ENCODE data around the gene TRABD2B. TPM values are rescaled to one million over a fixed set of nuclear protein-coding genes. Genes with fewer than 3 reads are reported as not detected.

Gene TRABD2B
- total RNA-seq, 1 donor from 2014 or later, result 11.2 TPM

- DNase-seq (ENCODE audit: low spot score), result no peak
Measured at GRCh38 chr1:47993416-47993740, 3.8 kb downstream of the TRABD2B start.

DNA sequence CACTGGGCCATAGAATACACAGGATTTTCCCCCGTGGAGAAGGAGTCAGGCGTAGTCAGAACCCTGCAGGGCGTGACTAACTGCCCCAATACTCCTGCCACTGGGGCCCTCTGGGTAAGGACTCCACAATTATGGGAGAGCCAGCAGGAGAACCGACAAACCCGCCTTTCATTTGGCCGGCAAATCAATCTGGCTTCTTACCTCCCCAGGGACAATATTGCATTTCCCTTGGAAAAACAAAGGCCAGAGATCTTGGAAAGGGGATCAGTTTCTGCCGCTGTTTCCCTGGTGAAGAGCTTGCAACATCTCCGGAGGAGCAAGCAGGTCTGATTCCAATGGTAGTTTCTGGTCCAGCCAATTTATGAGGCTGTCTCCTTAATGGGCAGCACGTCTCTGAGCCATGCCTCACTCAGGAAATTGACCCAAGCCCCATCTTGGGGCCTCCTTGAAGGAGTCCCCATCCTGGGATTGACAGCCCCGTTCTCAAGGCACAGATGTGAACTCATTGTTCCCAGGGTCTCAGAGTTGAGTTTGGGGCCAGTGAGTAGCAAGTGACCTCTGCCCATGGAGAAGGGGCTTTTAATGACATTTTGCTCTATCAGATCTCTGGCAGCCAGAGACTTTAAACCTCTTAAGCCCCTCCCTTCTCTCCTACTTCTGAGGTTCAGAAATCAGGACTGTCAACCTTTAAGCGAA, 4.3 kb downstream of the TRABD2B start:
- DNase-seq (ENCODE audit: low spot score), result no peak

- no peak for DNase-seq (ENCODE audit: low spot score)
Measured at GRCh38 chr1:47991673-47992072, 5.5 kb downstream of the TRABD2B start.

DNA sequence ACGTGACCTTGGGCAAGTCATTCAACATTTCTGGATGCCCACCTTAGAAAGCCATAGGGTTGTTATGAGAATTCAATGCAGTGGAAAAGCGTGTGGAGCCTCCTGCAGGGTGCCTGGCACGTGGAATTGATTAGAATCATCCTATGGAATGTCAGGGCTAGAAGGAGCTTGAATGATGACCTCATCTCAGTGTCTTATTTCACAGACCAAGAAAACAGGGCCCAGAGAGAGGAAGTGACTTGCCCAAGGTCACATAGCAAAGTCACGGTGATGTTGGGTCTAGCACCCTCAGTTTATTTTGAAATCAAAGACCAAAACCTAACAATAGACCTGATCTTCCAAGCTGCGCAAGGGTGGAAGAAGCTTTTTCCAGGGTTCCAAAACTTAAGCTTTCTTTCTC, 6.0 kb downstream of the TRABD2B start:
- DNase-seq (ENCODE audit: low spot score), result no peak

GRCh38 chr1:47990286-47990685, 6.9 kb downstream of the TRABD2B start:
- DNase-seq (ENCODE audit: low spot score), result no peak

DNA sequence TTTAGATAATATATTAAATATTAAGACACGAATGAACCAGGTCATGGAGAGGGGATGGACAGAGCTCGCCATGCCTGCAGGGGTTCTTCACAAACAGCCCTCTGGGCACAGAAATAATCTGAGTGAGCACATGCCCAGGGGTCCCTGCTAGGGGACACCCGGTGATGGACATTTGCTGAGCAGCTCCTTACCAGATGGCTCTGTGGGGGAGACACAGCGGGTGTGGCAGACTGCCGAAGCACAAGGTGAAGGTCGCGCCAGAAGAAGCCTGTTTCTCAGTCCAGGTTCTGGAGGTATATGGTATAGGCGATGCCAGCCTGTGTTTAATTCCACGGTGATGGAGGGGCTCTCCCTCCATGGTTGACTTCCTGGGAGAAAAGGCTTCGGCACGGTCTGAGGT, 9.6 kb downstream of the TRABD2B start:
- DNase-seq (ENCODE audit: low spot score), result no peak

GRCh38 chr1:47986761-47987200, 10.4 kb downstream of the TRABD2B start:
- DNase-seq (ENCODE audit: low spot score), result peak; percentile 59

GRCh38 chr1:47985018-47985417, 12.2 kb downstream of the TRABD2B start:
- DNase-seq (ENCODE audit: low spot score), result no peak

- DNase-seq (ENCODE audit: low spot score), result no peak
Measured at GRCh38 chr1:47984175-47984789, 12.9 kb downstream of the TRABD2B start.

GRCh38 chr1:47983691-47984090, 13.5 kb downstream of the TRABD2B start:
- no peak for DNase-seq (ENCODE audit: low spot score)

DNA sequence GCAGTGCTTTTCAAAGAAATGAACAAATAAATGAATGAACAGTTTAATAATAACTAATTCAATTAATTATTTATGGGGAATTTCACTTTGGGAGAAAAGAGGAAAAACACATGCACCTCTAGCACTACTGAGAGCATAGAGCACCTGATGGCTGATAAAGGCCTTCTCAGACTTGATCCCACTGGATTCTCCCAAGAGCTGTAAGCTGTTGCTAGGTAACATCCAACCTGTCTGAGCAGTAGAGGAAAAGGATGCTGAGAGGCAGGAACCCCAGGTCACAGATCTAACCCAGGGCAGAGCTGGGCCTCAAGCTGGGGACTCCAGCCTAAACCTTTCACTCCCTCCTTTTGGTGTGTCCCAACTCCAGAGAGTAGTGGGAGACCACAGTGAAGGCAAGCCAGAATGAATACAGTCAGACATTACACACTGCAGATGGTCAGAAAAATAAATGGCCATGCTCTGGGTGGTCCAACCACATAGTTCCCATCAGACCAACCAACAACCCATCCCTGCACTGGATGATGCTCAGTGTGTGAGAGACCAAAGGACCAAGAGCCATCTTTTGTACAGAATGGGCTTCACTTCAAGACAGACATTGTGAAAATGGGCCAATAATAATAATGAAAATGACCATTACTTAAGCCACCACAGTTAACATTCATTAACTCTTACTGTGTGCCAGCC, 15.4 kb downstream of the TRABD2B start:
- no peak for DNase-seq (ENCODE audit: low spot score)

- no peak for DNase-seq (ENCODE audit: low spot score)
Measured at GRCh38 chr1:47980501-47980900, 16.7 kb downstream of the TRABD2B start.

DNA sequence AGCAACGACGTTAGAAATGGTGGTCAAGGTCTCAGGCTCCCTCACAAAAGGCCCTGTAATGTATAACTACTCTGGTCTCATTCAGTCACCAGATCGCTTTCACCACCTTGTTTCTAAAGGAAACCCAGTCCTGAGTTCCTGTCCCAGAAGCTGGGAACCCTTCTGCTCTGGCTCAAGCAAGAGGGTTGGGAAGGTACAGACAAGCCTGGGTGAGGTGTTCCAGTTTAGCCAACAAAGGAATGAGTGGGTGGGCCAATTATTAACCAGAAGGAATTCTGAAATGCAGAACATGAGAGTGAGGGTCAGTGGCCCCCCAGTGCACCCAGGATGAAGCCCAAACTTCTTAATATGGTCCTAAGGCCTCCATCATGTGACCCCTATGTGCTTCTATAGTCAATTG, 17.5 kb downstream of the TRABD2B start:
- DNase-seq (ENCODE audit: low spot score), result no peak

- DNase-seq (ENCODE audit: low spot score), result peak; percentile 69
Measured at GRCh38 chr1:47978486-47978885, 18.7 kb downstream of the TRABD2B start.

DNA sequence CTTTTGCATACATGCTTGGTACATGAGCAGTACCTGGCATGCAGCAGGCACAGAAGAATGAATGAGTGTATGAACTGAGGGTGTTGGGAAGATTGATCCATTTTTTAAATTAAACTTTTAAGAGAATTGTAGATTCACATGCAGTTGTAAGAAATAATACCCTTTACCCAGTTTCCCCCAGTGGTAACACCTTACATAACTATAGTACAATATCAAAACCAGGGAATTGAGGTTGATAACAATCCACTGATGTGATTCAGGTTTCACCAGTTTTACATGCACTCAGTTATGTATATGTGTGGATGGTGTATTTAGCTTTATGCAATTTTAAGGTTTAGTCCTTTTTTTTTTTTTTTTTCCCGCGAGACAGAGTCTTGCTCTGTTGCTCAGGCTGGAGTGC, 20.5 kb downstream of the TRABD2B start:
- no peak for DNase-seq (ENCODE audit: low spot score)

DNA sequence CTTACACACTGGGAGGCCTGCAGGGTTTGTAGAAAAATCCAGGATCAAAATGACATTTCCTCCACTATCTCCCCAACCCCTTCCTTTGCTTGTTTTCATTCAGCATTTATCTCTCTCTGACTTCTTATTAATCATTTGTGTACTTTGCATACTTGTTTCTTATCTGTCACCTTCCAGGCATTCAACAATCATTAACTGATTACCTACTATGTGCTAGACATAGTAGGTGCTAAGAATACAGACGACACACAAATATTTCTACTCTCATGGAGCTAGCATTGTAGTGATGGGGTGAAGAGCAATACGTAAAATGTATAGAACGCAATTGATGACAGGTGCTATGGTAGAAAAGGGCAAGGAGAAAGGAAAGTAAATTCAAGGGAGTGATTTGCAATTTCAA, 20.9 kb downstream of the TRABD2B start:
- DNase-seq (ENCODE audit: low spot score), result no peak

- DNase-seq (ENCODE audit: low spot score), result no peak
Measured at GRCh38 chr1:47975302-47975921, 21.8 kb downstream of the TRABD2B start.

- DNase-seq (ENCODE audit: low spot score), result no peak
Measured at GRCh38 chr1:47972864-47973432, 24.2 kb downstream of the TRABD2B start.

DNA sequence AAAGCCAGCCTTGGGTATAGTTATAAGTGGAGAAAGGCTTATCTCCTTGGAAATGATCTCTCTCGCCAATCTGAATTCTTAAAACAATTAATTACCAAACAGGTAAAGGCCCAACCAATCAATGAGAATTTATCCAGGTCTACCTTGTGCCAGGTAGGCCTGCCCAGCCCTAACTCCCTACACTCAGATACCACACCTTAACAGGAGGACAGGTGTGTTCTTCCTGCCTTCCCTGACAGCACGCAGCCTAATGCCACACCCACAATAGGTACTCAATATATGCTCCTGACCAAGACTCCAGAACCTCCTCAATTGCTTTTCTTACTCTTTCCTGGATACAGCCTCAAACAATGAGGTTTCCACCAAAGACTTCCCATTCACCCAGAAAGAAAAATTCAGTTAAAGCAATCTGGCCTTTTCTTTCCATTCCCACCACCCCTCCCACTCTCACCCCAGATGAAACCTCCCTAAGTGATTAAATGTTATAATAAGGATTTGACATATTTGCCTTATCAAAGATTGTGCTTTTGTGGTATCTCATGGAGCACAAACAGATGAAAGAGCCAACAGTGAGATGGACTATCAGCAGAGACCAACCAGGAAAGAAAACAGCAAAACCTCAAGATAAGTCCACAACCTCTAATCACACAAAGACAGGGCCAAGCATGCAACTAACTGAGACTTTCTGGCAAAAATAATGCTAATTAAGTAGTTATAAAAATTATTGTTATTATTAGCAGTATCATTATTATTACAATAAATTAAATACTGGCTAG, 25.6 kb downstream of the TRABD2B start:
- DNase-seq (ENCODE audit: low spot score), result peak; percentile 43

DNA sequence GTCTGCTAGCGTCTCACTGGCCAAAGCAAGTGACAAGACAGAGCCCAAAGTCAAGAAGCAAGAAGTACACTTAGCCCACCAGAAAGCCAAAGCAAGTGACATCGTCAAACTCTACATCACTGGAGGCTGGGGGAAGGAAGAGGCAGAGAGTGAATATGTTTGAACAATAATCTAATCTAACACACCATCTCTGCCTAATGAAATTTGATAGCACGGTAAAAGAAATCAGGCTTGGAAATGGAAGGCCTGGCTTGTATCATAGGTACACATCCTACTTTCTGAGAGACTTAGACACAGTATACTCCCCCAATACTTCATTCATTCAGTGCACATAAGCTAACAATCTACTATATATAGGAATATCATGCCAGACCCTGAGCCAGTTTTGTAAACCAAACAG, 26.3 kb downstream of the TRABD2B start:
- no peak for DNase-seq (ENCODE audit: low spot score)

DNA sequence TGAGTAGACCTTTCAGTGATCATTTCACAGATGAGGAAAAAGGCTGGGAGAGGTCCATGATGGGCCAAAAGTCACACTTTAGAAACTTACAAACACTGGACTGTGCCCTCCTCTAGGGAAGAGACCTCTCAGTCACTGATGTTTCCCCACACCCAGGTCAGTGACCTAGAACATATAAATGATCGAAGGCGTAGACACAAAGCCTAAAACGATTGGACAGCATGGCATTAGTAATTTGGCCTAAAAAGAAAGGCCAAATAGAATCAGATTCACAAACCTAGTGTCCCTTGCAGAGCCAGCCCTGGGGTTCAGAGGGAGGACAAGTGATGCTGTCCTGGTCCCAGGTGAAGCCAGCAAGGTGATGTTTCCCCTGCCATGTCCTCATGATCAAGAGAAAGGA, 27.7 kb downstream of the TRABD2B start:
- no peak for DNase-seq (ENCODE audit: low spot score)

DNA sequence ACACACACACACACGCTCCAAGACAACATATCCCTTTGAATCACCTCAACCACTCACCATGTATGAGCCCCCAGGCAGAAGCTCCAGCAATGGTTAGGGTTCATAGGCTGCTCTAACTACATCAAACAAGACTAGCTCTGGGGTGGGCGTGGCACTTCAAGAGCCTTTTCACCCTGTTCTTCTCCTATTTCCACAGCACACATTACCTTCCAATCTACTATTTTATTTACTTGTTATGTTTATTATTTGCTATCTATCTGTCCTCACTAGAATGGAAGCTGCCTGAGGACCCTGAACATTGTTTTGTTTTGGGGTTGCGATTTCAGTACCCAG, 28.7 kb downstream of the TRABD2B start:
- no peak for DNase-seq (ENCODE audit: low spot score)

Measured in mucosa of gallbladder (tissue), 1 donor.